ENCODE results near the gene HOXD12.

The HOXD12 gene

GRCh38 chr2:176099728-176100546 is at the start of gene HOXD12:
TSS of gene HOXD12 (plus strand) at chr2:176099795. CDS start at chr2:176099802, 7 bp downstream.
- DNase-seq (ENCODE audit: low read depth): no peak

GRCh38 chr2:176056406-176056805 is 43.2 kb upstream of the HOXD12 start:
- no peak for DNase-seq (ENCODE audit: low read depth)

GRCh38 chr2:176063958-176064357 is 35.6 kb upstream of the HOXD12 start:
- DNase-seq (ENCODE audit: low read depth): no peak

- DNase-seq (ENCODE audit: low read depth): no peak
These were observed 32.7 kb upstream of the HOXD12 start for GRCh38 chr2:176066645-176067588.

- no peak for DNase-seq (ENCODE audit: low read depth)
These were observed 31.8 kb upstream of the HOXD12 start for GRCh38 chr2:176067589-176068418.

- DNase-seq (ENCODE audit: low read depth): no peak
These were observed 31.2 kb upstream of the HOXD12 start for GRCh38 chr2:176068419-176068832.

- DNase-seq (ENCODE audit: low read depth): no peak
These were observed 28.0 kb upstream of the HOXD12 start for GRCh38 chr2:176071330-176072291.

GRCh38 chr2:176072292-176072669 is 27.3 kb upstream of the HOXD12 start:
- no peak for DNase-seq (ENCODE audit: low read depth)

- DNase-seq (ENCODE audit: low read depth): no peak
These were observed 26.4 kb upstream of the HOXD12 start for GRCh38 chr2:176072951-176073904.

- no peak for DNase-seq (ENCODE audit: low read depth)
These were observed 24.6 kb upstream of the HOXD12 start for GRCh38 chr2:176074919-176075425.

- no peak for DNase-seq (ENCODE audit: low read depth)
These were observed 24.1 kb upstream of the HOXD12 start for GRCh38 chr2:176075481-176075880.

- no peak for DNase-seq (ENCODE audit: low read depth)
These were observed 23.5 kb upstream of the HOXD12 start for GRCh38 chr2:176076063-176076462.

- no peak for DNase-seq (ENCODE audit: low read depth)
These were observed 22.8 kb upstream of the HOXD12 start for GRCh38 chr2:176076796-176077195.

GRCh38 chr2:176078541-176079284 is 20.9 kb upstream of the HOXD12 start:
- no peak for DNase-seq (ENCODE audit: low read depth)

- no peak for DNase-seq (ENCODE audit: low read depth)
These were observed 20.2 kb upstream of the HOXD12 start for GRCh38 chr2:176079285-176079830.

GRCh38 chr2:176079831-176080539 is 19.6 kb upstream of the HOXD12 start:
- DNase-seq (ENCODE audit: low read depth): no peak

- DNase-seq (ENCODE audit: low read depth): no peak
These were observed 18.8 kb upstream of the HOXD12 start for GRCh38 chr2:176080540-176081375.

Data from stromal cell of bone marrow (primary cell).